Measurements from ENCODE around the gene PRUNE2. TPM values are rescaled to one million over a fixed set of nuclear protein-coding genes. Genes with fewer than 3 reads are reported as not detected.

The PRUNE2 gene
- total and polyA plus RNA-seq, 12 donors: 1.9 to 68.0 (median 11.2) TPM

- Histone ChIP-seq H3K36me3 (replicated peaks in 1 of 2) (no peaks in the 10 kb centered on the region), H3K4me3 (no peak overlapping the region), H3K9me3 (replicated peaks in 1 of 3) (no peaks in the 10 kb centered on the region), H3K27me3 (no peaks in the 10 kb centered on the region), H3K4me1 (replicated peaks in 1 of 2) (no peaks in the 10 kb centered on the region), H3K27ac (peak overlapping the region in 1 of 5 donors; percentile 5)
- no peak for TF ChIP-seq POLR2A (IDR thresholded peaks at IDR 0.05)
- no peak for TF ChIP-seq CTCF (IDR thresholded peaks at IDR 0.05)
- DNase-seq: no peak
- intact Hi-C loops (cut with DNase I): no loop called here
- 79 to 93% (median 82%) methylated on average over 6 of the region's 6 CpGs for WGBS, 4 donors
These were observed 296.5 kb downstream of the PRUNE2 start for GRCh38 chr9:76609285-76610010.

- 90 to 95% (median 91%) methylated on average over 4 of the region's 4 CpGs for WGBS, 4 donors
- Histone ChIP-seq H3K36me3 (replicated peaks in 1 of 2) (no peaks in the 10 kb centered on the region), H3K27me3 (no peaks in the 10 kb centered on the region), H3K27ac (no peak overlapping the region), H3K4me3 (no peak overlapping the region), H3K9me3 (replicated peaks in 1 of 3) (no peaks in the 10 kb centered on the region), H3K4me1 (replicated peaks in 1 of 2) (no peaks in the 10 kb centered on the region)
- DNase-seq: no peak
- intact Hi-C loops (cut with DNase I): no loop called here
- TF ChIP-seq POLR2A (IDR thresholded peaks at IDR 0.05): no peak
- no peak for TF ChIP-seq CTCF (IDR thresholded peaks at IDR 0.05)
These were observed 297.2 kb downstream of the PRUNE2 start for GRCh38 chr9:76608575-76609273.

- DNase-seq: no peak
- Histone ChIP-seq H3K36me3 (replicated peaks in 1 of 2) (no peaks in the 10 kb centered on the region), H3K4me3 (no peak overlapping the region), H3K27ac (no peak overlapping the region), H3K27me3 (no peaks in the 10 kb centered on the region), H3K9me3 (replicated peaks in 1 of 3) (no peaks in the 10 kb centered on the region), H3K4me1 (replicated peaks in 1 of 2) (no peaks in the 10 kb centered on the region)
- no peak for TF ChIP-seq CTCF (IDR thresholded peaks at IDR 0.05)
- 60 to 74% (median 71%) methylated on average over 4 of the region's 4 CpGs for WGBS, 4 donors
- intact Hi-C loops (cut with DNase I): no loop called here
These were observed 298.0 kb downstream of the PRUNE2 start for GRCh38 chr9:76607730-76608436.

GRCh38 chr9:76605321-76605900 is 300.5 kb downstream of the PRUNE2 start:
- intact Hi-C loops (cut with DNase I): no loop called here
- no peaks in the 10 kb centered on the region for H3K9me3 ChIP-seq (replicated peaks in 1 of 3)
- H3K4me3 ChIP-seq: no peak overlapping the region
- no peak overlapping the region for H3K27ac ChIP-seq
- no peak for DNase-seq
- no peaks in the 10 kb centered on the region for H3K4me1 ChIP-seq (replicated peaks in 1 of 2)
- H3K36me3 ChIP-seq (replicated peaks in 1 of 2): no peaks in the 10 kb centered on the region
- no peaks in the 10 kb centered on the region for H3K27me3 ChIP-seq
- WGBS, 4 donors: 57 to 63% (median 62%) methylated on average over 5 of the region's 5 CpGs
- no peak for TF ChIP-seq CTCF (IDR thresholded peaks at IDR 0.05)
- no peak for TF ChIP-seq POLR2A (IDR thresholded peaks at IDR 0.05)

Measured in adrenal gland (tissue), 12 donors.